GM18517 (cell line): ENCODE results near the gene SACM1L.

Source experiments
- ATAC-seq: cut with Tn5 transposase; IDR thresholded peaks from one replicate; pipeline ENCODE4 v1.9.1; 2021; ENCODE audit warnings: mild to moderate bottlenecking, moderate library complexity; ENCODE audit not compliant: unreplicated experiment

The SACM1L gene

DNA sequence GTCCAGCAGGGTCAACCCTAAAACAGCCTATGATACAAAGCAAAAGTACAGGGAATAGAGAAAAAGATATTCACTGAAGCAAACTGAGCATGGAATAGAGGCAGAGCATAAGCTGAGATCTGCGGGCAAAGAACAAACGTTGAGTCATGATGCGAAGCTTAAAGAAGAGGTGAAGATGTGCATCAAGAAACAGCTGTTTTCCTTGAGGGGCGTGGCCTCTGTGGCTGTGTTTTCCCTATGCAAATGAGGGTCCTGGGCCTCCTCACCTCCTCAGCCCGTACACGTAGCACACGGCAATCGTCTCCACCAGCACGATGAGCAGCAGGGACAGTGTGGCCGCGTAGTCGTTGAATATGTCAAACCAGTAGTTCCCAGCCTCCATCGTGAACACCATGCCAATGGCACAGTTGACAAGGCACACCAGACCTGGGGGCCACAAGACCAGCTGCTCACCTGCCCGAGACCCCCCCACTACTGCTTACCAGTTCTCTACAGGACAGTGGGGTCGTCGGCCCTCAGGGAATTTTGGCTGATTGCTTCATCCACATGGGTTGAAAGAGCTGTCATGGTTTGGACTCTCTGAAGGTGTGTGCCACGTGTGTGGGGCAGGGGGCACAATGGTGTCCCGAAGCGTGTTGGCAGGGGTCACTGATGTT is 73.6 kb downstream of the SACM1L start:
- no peak for ATAC-seq

DNA sequence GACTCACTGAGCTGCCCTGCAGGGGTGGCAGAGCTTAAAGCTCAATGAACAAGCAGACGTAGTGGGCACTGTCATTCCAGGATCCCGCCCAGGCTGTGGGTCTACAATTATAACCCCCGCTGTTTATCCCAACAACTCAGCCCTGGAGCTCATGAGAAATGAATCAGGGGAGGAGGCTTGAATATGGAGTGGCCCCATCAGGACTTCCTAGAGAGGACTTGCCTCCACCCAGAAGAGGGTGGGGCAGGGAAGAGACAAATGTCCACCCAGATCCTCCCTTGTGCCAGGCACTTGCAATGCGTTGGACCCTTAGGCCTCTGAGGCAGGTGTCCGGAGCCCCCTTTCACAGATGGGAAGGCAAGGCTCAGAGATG is 74.1 kb downstream of the SACM1L start:
- no peak for ATAC-seq

DNA sequence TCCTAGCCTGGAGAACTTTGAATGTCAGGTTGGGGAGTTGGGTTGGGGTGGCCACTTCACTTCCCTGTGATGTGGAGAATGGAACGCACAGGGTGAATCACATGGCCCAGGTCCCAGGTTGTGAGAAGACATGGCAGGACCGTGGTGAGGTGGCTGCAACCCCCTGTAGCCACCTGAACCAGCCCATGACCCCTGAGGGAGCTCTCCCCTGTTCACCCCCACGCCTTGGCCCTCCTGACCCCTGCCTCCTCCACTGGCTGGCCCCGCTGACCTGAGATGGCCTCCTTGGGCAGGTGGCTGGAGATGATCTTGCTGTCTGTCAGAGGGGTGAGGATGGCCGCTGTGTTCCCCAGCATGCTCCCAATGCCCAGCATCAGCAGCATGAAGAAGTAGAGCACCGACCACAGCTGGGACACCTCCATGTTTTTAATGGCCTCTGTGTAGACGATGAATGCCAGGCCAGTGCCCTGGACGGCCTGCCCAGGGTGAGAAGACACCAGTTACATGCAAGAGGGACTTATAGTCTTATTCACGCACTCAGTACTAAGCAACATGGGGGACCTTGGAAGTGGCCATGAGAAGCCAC is 76.2 kb downstream of the SACM1L start:
- no peak for ATAC-seq

DNA sequence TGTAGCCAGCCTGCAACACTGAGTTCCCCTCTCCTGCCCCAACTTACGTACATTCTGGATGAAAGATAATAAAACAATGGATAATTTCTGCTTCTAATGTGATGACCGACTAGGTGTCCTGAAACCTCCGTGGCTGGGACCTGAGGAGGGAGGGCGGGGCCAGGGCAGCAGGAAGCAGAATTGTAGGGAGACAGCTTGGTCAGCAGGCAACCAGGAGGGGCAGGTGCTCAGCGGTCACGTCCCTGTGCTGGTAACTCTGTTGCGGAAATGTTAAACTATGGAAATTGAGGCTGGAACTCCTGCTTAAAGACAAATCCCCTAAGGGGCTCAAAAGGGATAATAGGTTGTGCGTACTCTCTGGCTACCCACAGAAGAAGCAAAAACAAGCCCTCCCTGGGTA is 76.8 kb downstream of the SACM1L start:
- no peak for ATAC-seq

DNA sequence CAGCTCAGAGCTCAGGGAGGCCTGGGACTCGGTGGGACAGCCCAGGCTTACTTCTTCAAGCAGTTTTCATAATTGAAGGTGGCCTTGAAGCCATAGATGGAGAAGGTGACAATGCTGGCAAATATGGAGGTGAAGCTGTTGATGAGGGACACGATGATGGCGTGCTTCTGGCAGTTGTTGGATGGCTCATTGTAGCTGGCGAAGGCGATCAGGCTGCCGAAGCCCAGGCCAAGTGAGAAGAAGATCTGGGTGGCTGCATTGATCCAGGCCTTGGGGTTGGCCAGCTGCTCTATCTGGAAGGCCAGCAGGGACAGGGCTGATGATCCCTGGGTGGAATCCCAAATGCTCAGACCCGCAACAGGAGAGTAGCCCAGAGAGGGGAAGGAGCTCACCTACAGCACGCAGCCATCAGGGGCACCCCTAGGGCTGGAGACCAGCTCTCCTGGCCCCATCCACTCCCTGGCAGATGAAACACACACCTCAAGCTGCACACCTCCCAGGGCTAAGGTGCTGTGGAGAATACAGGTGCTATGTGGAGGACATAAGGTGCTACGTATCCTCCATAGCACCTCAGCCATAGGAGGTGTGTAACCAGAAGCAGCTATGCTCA is 82.1 kb downstream of the SACM1L start:
- ATAC-seq, result no peak

DNA sequence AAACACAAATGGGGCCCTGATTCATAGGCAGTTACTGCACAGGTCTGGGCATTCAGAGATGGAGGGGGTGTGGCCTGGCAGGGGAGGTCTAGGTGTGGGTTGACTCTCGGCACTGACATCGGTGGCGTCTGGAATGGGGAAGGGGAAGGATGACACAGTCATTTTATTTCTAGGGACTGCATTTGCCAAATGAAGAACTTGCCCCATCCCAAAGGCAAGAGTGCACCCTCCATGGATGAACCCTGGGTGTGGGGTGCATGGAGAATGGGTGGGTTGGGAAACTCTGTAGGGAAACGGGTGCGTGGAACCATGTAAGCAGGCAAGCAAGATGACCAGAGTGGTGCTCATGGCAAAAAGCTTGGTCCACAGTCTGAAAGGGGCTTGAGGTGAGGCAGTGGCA is 82.6 kb downstream of the SACM1L start:
- ATAC-seq, result no peak

DNA sequence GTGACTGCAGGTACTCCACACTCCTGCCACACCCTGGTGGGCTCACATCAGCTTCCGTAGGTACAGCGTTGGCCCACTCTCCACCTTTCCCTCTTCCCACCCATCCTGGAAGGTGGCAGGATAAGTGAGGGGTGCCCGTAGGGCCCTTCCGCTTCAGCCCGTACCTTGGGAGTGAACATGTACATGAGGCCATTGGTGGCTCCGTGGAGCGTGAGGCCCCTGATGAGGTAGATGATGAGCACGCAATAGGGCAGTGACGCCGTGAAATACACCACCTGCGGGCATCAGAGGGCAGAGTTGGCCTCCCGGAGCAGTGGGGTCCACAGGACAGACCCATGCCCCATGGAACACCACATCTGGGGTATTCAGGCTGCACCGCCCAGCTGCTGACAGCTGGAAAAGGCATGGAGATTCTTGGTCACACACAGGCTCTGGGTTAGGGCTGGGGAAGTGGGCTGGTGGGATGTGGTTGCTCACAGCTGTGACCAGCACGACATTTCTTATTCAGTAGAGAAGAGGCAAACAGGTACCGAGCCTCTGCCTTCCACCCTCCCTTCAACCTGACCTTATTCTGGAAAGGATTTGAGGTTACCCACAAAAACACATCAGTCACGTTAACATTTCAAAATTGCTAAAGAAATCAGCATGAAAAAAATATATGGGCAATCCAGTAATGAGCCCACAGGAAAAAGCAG is 83.3 kb downstream of the SACM1L start:
- no peak for ATAC-seq

DNA sequence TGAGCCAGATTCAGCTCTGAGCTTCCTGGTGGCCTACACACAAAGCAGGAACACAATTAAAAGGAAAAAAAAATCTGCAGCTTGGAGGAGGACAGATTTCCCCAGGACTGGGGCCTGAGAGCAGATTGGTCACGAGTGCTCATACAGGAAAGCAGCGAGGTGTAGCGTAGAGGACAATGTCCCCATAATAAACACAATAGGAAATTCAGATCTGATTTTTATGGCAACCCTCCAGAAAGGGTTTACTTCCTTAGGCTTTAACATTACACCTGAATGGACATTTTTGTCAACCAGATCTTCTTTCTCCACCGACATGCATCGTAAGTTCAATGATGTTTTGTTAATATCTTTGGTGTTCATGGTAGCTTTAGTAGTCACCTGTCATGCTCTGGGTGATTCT is 83.9 kb downstream of the SACM1L start:
- no peak for ATAC-seq

DNA sequence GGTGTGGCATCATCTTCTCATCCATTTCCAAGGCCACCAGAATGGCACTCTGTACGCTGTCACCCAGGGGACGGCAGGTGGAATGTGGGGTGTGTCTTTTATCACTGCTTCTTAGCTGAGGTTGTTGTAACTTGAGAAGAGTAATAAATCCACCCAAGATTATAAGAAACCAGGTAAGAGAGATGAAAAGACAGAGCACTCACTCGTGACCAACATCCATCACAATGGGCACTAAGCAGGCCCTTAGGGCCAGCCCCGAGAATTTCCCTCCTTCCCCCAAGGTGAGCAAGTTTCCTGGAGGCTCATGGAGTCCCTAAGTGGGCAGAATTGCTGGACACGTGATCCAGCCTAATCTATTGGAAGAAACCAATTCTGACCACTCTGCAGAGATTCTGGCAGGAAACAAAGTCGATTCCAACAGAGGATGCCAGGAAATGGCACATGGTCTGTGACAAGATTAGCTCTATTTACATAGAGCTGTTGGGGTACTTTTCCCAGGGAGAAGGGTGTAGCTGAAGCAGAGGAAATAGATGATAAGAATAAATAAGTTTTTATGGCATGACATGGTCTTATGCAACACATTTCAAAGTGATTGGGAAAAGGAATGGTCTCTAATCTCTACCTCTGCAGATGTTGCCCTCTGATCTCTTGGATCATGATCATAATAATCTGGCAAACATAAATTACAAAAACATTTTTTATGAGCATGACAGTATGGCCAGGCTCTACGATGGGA is 84.7 kb downstream of the SACM1L start:
- no peak for ATAC-seq

DNA sequence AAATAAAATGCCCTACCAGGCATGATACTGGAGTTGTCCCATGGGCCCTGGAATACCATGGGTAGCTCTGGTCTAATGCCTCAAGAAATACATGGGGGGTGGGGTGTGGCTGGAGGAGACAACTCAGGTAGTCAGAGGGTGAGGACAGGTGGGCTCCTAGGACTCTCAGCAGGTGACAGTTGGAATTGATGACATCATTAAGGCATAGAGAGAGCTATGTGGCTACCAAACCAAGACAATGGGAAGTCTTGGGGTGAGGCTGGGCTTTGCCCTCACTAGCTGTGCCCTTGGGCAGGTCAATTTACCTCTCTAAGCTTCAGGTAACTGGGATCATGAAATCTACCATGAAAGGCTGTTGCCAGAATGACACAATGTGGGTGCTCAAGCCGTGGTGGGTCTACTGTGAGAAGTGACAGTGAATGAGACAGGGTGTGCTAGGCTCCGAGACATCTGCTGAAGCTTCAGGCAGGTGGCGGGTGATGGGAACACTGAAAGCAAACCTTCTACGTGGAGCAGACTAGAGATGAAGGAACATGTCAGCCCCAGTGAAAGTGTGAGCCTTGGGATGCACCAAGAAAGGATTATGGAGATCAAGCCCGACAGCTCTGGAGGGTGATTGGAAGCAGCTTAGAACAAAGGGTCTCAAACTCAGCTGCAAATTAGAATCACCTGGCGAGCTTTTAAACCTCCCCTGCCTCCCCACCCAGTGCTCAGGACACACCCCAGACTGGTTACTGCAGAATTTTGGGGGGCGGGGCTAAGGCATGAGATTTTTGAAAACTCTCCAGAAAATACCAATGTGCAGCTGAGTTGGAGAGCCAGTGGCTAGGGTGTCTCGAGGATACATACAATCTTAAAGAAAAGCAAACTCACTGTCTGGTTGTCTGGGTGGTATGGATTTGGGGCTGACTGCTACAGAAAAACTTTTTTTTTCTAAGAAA is 85.7 kb downstream of the SACM1L start:
- no peak for ATAC-seq

DNA sequence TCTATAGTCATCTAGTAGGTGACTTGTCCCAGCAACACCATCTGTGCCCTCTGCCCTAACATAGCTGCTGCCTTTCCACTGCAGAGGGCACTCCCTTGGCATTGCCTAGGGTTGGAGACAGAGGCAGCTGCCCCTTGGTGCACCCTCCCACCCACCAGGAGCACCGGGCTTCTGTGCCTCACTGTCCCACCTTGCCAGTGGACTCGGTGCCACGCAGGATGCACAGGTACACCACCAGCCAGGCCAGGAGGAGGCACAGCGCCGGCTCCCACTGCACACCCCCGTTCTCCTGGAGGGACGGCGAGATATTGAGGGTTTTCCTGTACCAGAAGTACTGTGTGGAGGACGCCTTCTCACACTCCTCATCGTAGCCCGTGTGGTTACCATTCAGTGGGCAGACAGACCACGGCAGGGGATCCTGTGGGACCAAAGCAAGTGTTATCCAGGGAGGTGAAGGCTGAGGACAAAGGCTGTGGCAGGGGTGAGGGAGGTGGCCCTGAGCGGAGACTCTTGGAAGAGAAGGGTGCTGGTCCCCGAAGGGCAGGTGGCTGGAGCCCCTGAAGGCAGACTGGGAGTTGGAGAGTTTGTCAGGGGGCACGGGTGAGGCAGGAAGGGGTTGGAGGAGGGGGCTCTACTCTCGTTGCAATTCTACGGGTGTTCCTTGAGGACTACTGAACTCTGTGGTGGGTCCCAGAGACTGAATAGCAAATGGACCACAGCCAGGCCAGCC is 86.5 kb downstream of the SACM1L start:
- ATAC-seq, result no peak

DNA sequence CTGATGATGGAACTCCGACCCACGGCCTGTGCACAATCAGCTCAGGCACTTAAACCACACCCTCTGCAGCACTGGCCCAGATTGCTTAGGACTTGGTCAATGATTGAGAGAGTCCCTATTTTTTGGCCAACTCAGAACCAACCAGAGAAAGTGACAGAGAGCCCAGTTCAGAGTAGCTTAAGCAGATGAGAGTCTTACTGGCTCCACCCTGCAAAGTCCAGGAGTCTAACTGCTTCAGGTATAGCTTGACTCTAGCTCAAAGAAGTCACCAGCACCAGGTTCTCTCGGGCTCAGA is 87.1 kb downstream of the SACM1L start:
- ATAC-seq, result no peak

DNA sequence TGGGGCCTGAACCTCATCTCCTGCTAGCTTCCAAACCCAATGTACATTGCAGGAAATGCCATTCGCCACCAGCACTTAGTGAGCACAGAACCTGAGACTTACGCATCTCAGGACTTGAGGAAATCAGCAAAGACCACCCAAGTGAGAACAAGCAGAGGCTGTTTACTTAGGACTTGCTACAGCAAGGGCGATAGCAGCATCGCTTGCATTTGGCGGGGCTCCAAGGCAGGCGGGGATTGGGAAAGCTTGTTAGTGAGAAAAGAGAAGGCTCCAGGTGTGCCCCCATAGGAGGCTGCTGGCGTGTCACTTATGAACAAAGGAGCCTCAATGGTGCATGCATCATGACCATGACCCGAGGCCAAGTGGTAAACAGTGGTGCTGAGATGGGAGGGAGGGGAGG is 87.4 kb downstream of the SACM1L start:
- ATAC-seq, result no peak

DNA sequence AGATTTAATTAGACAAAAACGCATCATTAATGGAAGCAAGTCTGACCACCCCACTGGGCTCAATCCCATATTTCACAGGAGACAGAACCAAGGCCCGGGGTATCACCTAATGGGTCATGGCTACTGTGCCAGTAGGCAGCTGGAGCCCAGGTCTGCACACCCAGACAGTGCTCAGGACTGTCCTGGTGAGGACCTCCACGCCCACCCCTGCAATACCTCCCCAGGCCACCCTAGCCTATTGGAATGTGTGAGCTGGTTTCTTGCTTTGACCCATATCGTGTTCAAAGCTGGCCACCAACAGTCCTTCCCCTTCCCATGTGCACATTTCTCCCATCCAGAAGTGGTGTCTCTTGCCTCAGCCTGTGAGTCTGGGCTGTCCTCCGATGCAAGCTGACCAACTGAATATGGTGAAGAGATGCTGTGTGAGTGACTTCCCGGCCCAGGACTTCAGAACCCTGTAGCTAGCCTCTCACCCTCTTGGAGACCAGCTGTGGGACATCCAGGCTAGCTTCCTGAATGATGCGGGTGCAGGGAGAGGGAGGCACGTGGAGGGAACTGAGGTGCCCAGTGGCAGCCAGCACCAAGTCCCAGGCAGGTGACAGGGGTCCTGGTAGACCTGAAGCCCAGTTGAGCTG is 88.0 kb downstream of the SACM1L start:
- no peak for ATAC-seq

DNA sequence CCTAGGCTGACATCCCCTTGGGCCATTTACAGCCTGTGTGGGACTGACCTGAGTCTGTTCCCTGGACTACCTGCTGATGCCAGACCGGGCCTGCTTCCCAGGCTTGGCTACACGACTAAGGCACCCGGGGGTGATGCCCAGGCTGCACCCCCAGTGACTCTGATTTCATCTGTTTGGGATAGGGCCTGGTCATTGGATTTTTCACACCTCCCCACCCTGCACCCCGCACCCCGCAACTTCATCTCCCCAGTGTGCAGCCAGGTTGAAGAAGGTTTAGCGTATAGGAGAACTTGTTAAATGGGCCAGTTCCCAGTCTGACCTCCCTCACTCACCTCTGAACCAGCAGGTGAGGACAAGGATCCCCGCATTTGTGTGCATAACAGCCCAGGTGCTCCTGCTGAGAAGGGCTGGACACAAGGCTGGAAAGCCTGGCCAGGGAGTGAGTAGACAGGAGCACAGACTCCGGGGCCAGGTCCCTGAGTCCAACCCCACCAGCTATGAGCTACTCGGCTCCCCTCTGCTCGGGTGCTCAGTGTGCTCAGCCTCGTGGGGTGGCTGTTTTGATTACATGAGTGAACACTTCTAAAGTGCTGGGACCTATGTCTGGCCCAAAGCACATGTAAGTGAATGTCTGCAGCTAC is 88.7 kb downstream of the SACM1L start:
- no peak for ATAC-seq

DNA sequence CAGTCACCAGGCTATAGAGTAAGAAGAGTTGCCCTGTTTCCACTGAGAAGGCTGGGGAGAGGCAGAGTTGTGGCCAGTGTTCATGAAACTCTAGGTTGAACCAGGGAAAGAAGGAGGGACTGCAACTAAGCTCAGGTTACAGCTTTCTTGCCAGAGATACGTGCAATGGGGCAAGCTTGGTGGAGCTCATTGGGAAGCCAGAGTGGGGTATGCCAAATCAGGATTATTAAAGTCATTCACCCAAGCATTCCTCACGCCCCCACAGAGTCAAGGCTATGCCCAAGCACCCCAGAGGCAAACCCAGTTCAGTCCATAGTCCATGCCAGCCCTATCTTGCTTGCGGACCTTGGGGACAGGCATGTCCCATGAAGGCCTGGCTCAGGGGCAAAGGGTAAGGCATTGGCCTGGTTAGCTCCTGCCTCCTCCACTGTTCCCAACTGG is 89.6 kb downstream of the SACM1L start:
- ATAC-seq, result no peak

DNA sequence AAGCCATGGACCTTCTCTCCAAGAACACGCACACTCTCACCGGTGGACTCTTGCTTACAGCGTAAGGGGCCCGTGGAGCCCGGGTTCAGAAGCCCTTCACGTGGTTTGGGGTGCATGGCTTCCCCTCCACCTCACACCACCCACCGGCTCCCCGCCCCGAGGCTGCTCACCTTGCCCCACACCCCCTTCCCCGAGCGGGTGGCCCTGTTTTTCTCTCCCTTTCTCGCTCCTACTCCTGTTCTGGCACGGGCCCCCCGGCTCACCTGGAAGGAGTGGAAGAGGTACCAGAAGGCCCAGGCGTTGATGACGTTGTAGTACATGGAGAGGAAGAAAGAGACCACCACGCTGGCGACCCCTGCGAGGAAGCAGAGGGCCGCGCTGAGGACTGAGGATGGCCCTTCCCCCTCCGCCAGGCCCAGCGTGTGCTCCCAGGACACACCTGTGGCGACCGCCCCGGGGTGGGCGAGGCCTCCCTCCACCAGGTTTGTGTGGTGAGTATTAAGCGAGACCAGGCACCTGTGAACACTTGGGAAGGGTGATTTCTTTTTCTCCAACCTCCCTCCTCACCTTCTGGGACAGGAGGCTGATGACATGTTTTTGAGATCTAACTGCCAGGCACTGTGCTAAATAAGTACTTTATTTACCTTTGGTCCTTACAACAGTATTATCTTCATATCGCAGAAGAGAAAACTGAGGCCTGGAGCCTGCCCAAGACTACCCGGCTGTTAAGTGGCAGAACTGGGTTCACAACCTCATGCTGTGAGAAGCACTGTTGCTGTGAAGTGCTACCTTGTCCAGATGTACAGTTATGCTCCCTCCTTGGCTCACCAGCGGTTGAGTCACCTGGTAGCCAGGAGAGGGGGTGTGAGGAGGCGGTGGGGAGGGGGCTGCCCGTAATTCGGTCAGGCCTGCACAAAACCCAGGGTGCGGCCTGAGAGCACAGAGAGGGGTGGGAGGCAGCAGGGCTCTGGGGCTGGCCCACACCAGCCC is 90.8 kb downstream of the SACM1L start:
- ATAC-seq, result no peak

DNA sequence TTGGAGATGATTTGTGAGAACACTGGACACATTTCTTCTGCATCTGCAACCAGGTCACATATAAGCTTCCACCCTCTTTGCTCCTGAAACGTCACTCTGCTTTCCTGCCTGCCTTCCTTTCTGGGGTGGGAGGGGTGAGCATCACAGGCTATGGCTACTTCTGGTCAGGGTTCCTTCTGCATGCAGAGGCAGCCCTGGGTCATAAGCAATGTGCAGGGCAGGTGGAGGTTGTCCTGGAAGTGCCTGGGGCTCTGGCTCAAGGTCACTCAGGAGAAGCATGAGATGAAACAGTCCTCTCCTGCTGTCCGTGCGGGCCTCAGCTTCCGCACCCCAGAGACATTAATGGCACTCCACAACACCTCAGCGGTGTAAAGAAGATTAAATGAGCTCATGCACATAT is 92.1 kb downstream of the SACM1L start:
- no peak for ATAC-seq
